ENCODE results near the gene MSH5. TPM values are rescaled to one million over a fixed set of nuclear protein-coding genes. Genes with fewer than 3 reads are reported as not detected.

Gene MSH5
- total RNA-seq, 4 donors from 2014 or later: 4.0 to 6.4 (median 4.5) TPM

GRCh38 chr6:31750411-31751022 is 10.7 kb downstream of the MSH5 start:
- no peak for TF ChIP-seq POLR2AphosphoS5 (IDR thresholded peaks at IDR 0.05)
- no peak for TF ChIP-seq EP300 (IDR thresholded peaks at IDR 0.05)
- no peak for TF ChIP-seq CTCF (IDR thresholded peaks at IDR 0.05)
- no peak for TF ChIP-seq POLR2A (IDR thresholded peaks at IDR 0.05; ENCODE audit: low read depth)
- Histone ChIP-seq H3K9me3 (no peaks in the 10 kb centered on the region), H3K4me3 (no peak overlapping the region), H3K36me3 (no peaks in the 10 kb centered on the region), H3K27ac (replicated peaks in 1 of 4) (no peak overlapping the region), H3K4me1 (peaks cover 0 to 18% (median 10%) of the 10 kb centered on the region in 4 donors), H3K27me3 (no peaks in the 10 kb centered on the region)
- no peak for DNase-seq (ENCODE audit: extremely low spot score)
- 84% methylated on average over 7 of the region's 7 CpGs for WGBS
- intact Hi-C loops (cut with DNase I): no loop called here

- Histone ChIP-seq H3K27me3 (no peaks in the 10 kb centered on the region), H3K36me3 (no peaks in the 10 kb centered on the region), H3K27ac (replicated peaks in 1 of 4) (no peak overlapping the region), H3K9me3 (no peaks in the 10 kb centered on the region), H3K4me1 (peaks cover 0 to 3% (median under 1%) of the 10 kb centered on the region in 4 donors), H3K4me3 (no peak overlapping the region)
- TF ChIP-seq CTCF (IDR thresholded peaks at IDR 0.05): no peak
- no peak for TF ChIP-seq POLR2A (IDR thresholded peaks at IDR 0.05; ENCODE audit: low read depth)
- no peak for TF ChIP-seq EP300 (IDR thresholded peaks at IDR 0.05)
- no peak for TF ChIP-seq POLR2AphosphoS5 (IDR thresholded peaks at IDR 0.05)
- WGBS: 75% methylated on average over 8 of the region's 8 CpGs
- intact Hi-C loops (cut with DNase I): no loop called here
- DNase-seq (ENCODE audit: extremely low spot score): no peak
Measured at GRCh38 chr6:31752739-31753319, 13.0 kb downstream of the MSH5 start.

- peaks cover under 1 to 5% (median 2%) of the 10 kb centered on the region in 4 donors for H3K4me1 ChIP-seq
- DNase-seq (ENCODE audit: extremely low spot score): no peak
- intact Hi-C loops (cut with DNase I): no loop called here
- no peak overlapping the region for H3K4me3 ChIP-seq
- 100% methylated on average over 2 of the region's 2 CpGs for WGBS
- TF ChIP-seq EP300 (IDR thresholded peaks at IDR 0.05) (no peak), POLR2AphosphoS5 (IDR thresholded peaks at IDR 0.05) (no peak), CTCF (IDR thresholded peaks at IDR 0.05) (no peak), POLR2A (IDR thresholded peaks at IDR 0.05; ENCODE audit: low read depth) (no peak)
- no peaks in the 10 kb centered on the region for H3K27me3 ChIP-seq
- H3K9me3 ChIP-seq: no peaks in the 10 kb centered on the region
- peaks cover 0 to 5% (median 0%) of the 10 kb centered on the region in 4 donors for H3K36me3 ChIP-seq
- no peak overlapping the region for H3K27ac ChIP-seq (replicated peaks in 1 of 4)
Measured at GRCh38 chr6:31758281-31758680, 18.5 kb downstream of the MSH5 start.

GRCh38 chr6:31760790-31761189 is 21.0 kb downstream of the MSH5 start:
- no peak overlapping the region for H3K4me3 ChIP-seq
- intact Hi-C loops (cut with DNase I): no loop called here
- H3K27ac ChIP-seq (replicated peaks in 1 of 4): no peak overlapping the region
- 91% methylated on average over 5 of the region's 5 CpGs for WGBS
- H3K27me3 ChIP-seq: no peaks in the 10 kb centered on the region
- peaks cover 0 to 5% (median 0%) of the 10 kb centered on the region in 4 donors for H3K36me3 ChIP-seq
- H3K9me3 ChIP-seq: no peaks in the 10 kb centered on the region
- peaks cover 4 to 15% (median 11%) of the 10 kb centered on the region in 4 donors for H3K4me1 ChIP-seq
- no peak for TF ChIP-seq POLR2A (IDR thresholded peaks at IDR 0.05; ENCODE audit: low read depth)
- TF ChIP-seq CTCF (IDR thresholded peaks at IDR 0.05): no peak
- TF ChIP-seq POLR2AphosphoS5 (IDR thresholded peaks at IDR 0.05): no peak
- no peak for TF ChIP-seq EP300 (IDR thresholded peaks at IDR 0.05)
- DNase-seq (ENCODE audit: extremely low spot score): no peak

All from esophagus muscularis mucosa (tissue), 4 donors.